Hepatocyte (in vitro differentiated cells): ENCODE measurements around the gene ADAMTS12. TPM values are rescaled to one million over a fixed set of nuclear protein-coding genes. Genes with fewer than 3 reads are reported as not detected.

Source experiments
- DNase-seq: peaks from one replicate; pipeline ENCODE4 v3.0.0-alpha.2; 2016; ENCODE audit warnings: low spot score
- H2AFZ ChIP-seq: fragments of 200-600 bp; sonication (generic); 2 replicates; pipeline ENCODE4 v1.6.0; 2016; ENCODE audit warnings: antibody characterized with exemption, mild to moderate bottlenecking
- H3K27ac ChIP-seq: fragments of 200-600 bp; sonication (generic); 2 replicates; pipeline ENCODE4 v1.5.1; 2016; ENCODE audit warnings: mild to moderate bottlenecking
- H3K27me3 ChIP-seq: fragments of 200-600 bp; sonication (generic); 2 replicates; pipeline ENCODE4 v1.6.1; 2016
- H3K36me3 ChIP-seq: fragments of 200-600 bp; sonication (generic); replicated peaks from 2 replicates; pipeline ENCODE4 v1.5.1; 2016; ENCODE audit warnings: low read depth; ENCODE audit not compliant: insufficient read depth
- H3K4me1 ChIP-seq: fragments of 200-600 bp; sonication (generic); 2 replicates; pipeline ENCODE4 v1.5.1; 2016; ENCODE audit warnings: mild to moderate bottlenecking, moderate library complexity; ENCODE audit not compliant: insufficient read depth
- H3K4me2 ChIP-seq: fragments of 200-600 bp; sonication (generic); 2 replicates; pipeline ENCODE4 v1.6.0; 2016
- H3K4me3 ChIP-seq: fragments of 200-600 bp; sonication (generic); 2 replicates; pipeline ENCODE4 v1.5.1; 2016; ENCODE audit warnings: mild to moderate bottlenecking
- H3K79me2 ChIP-seq: fragments of 200-600 bp; sonication (generic); 2 replicates; pipeline ENCODE4 v1.6.0; 2017; ENCODE audit warnings: mild to moderate bottlenecking
- H3K9me2 ChIP-seq: fragments of 200-600 bp; sonication (generic); replicated peaks from 2 replicates; pipeline ENCODE4 v1.6.0; 2017; ENCODE audit warnings: mild to moderate bottlenecking; ENCODE audit not compliant: insufficient read depth
- H3K9me3 ChIP-seq: fragments of 200-600 bp; sonication (generic); 2 replicates; pipeline ENCODE4 v1.5.1; 2016; ENCODE audit warnings: low read depth, mild to moderate bottlenecking
- H4K20me1 ChIP-seq: fragments of 200-600 bp; sonication (generic); 2 replicates; pipeline ENCODE4 v1.6.0; 2016; ENCODE audit warnings: mild to moderate bottlenecking; ENCODE audit not compliant: insufficient read depth, poor library complexity, severe bottlenecking
- CTCF ChIP-seq: fragments of 200-600 bp; sonication (generic); IDR thresholded peaks from 2 replicates; pipeline ENCODE4 v1.5.1; 2016; ENCODE audit warnings: antibody characterized with exemption, mild to moderate bottlenecking; ENCODE audit not compliant: poor library complexity
- EZH2 ChIP-seq: fragments of 200-600 bp; sonication (generic); IDR thresholded peaks from 2 replicates; pipeline ENCODE4 v1.6.1; 2016; ENCODE audit warnings: antibody characterized with exemption, mild to moderate bottlenecking, borderline replicate concordance
- EZH2phosphoT487 ChIP-seq: fragments of 200-600 bp; sonication (generic); IDR thresholded peaks from one replicate; pipeline ENCODE4 v1.6.1; 2018; ENCODE audit warnings: antibody characterized with exemption, mild to moderate bottlenecking, low read depth, moderate library complexity; ENCODE audit not compliant: unreplicated experiment, severe bottlenecking
- WGBS: methylation state at CpG from one replicate; pipeline ENCODE4 v1.1.6; 2016; ENCODE audit warnings: low lambda C conversion rate; ENCODE audit errors: missing lambda C conversion rate; 5-methylcytosine and 5-hydroxymethylcytosine counted together
- polyA plus RNA-seq: library from polyadenylated mRNA; unstranded; fragments of >200 nt; fragmentation: Nextera tagmentation; extraction: Ambion mirVana; gene quantifications from 2 replicates; pipeline ENCODE4 v1.2.1, GENCODE V29; 2016
- total RNA-seq: library from RNA; depleted of rRNA; stranded (reverse); fragments of >200 nt; gene quantifications from 2 replicates; pipeline ENCODE4 v1.2.3, GENCODE V29; 2014

The ADAMTS12 gene
- total and polyA plus RNA-seq, 2 experiments from 2014 or later: 3.2 to 8.9 TPM

- Histone ChIP-seq H3K9me2 (no peaks in the 10 kb centered on the region), H3K79me2 (no peaks in the 10 kb centered on the region), H4K20me1 (no peaks in the 10 kb centered on the region), H3K4me2 (no peak overlapping the region), H3K4me1 (no peaks in the 10 kb centered on the region), H3K27ac (no peak overlapping the region), H3K9me3 (no peaks in the 10 kb centered on the region), H3K36me3 (no peaks in the 10 kb centered on the region), H3K4me3 (no peak overlapping the region), H2AFZ (no peak overlapping the region), H3K27me3 (no peaks in the 10 kb centered on the region)
- no peak for TF ChIP-seq EZH2phosphoT487
- 75% methylated on average over 3 of the region's 3 CpGs for WGBS
- DNase-seq: no peak
These were observed 378.2 kb downstream of the ADAMTS12 start for GRCh38 chr5:33513462-33514185.

GRCh38 chr5:33509036-33509435 lies 382.8 kb downstream of the ADAMTS12 start:
- Histone ChIP-seq H3K79me2 (no peaks in the 10 kb centered on the region), H3K9me3 (no peaks in the 10 kb centered on the region)
- WGBS: 82% methylated on average over 3 of the region's 3 CpGs

GRCh38 chr5:33507426-33507825 lies 384.4 kb downstream of the ADAMTS12 start:
- H3K9me3 ChIP-seq: no peaks in the 10 kb centered on the region
- DNase-seq: no peak
- H3K36me3 ChIP-seq: no peaks in the 10 kb centered on the region
- no peak for TF ChIP-seq EZH2phosphoT487
- no peak for TF ChIP-seq EZH2
- TF ChIP-seq CTCF: no peak
- H3K4me2 ChIP-seq: no peak overlapping the region
- no peak overlapping the region for H3K27ac ChIP-seq
- no peak overlapping the region for H3K4me3 ChIP-seq
- no peaks in the 10 kb centered on the region for H3K9me2 ChIP-seq
- H4K20me1 ChIP-seq: no peaks in the 10 kb centered on the region
- 88% methylated on average over 4 of the region's 4 CpGs for WGBS
- no peaks in the 10 kb centered on the region for H3K4me1 ChIP-seq
- H3K79me2 ChIP-seq: no peaks in the 10 kb centered on the region
- no peak overlapping the region for H2AFZ ChIP-seq
- H3K27me3 ChIP-seq: no peaks in the 10 kb centered on the region

More at GRCh38 chr5:33509036-33509435, 382.8 kb downstream of the ADAMTS12 start:
- no peak for TF ChIP-seq EZH2phosphoT487
- TF ChIP-seq EZH2: no peak
- TF ChIP-seq CTCF: no peak
- H3K4me1 ChIP-seq: no peaks in the 10 kb centered on the region
- H4K20me1 ChIP-seq: no peaks in the 10 kb centered on the region
- no peaks in the 10 kb centered on the region for H3K36me3 ChIP-seq
- no peak for DNase-seq
- H2AFZ ChIP-seq: no peak overlapping the region
- H3K4me3 ChIP-seq: no peak overlapping the region
- no peaks in the 10 kb centered on the region for H3K9me2 ChIP-seq
- no peak overlapping the region for H3K27ac ChIP-seq
- no peaks in the 10 kb centered on the region for H3K27me3 ChIP-seq
- H3K4me2 ChIP-seq: no peak overlapping the region

- Histone ChIP-seq H3K4me2 (no peak overlapping the region), H3K27ac (no peak overlapping the region), H3K79me2 (no peaks in the 10 kb centered on the region), H3K9me2 (no peaks in the 10 kb centered on the region), H3K36me3 (no peaks in the 10 kb centered on the region), H3K4me3 (no peak overlapping the region), H4K20me1 (no peaks in the 10 kb centered on the region), H2AFZ (no peak overlapping the region), H3K9me3 (no peaks in the 10 kb centered on the region), H3K27me3 (no peaks in the 10 kb centered on the region), H3K4me1 (no peaks in the 10 kb centered on the region)
- no peak for TF ChIP-seq EZH2phosphoT487
- no peak for TF ChIP-seq EZH2
- TF ChIP-seq CTCF: no peak
- DNase-seq: no peak
- WGBS: 81% methylated on average over 3 of the region's 3 CpGs
These were observed 387.2 kb downstream of the ADAMTS12 start for GRCh38 chr5:33504570-33504969.
